Medulla oblongata (tissue), 1 donor: ENCODE measurements around the gene NR3C1.

Source experiments
- DNase-seq: peaks from one replicate; pipeline ENCODE4 v3.0.0-alpha.2; 2015; ENCODE audit errors: extremely low spot score

Gene NR3C1

DNA sequence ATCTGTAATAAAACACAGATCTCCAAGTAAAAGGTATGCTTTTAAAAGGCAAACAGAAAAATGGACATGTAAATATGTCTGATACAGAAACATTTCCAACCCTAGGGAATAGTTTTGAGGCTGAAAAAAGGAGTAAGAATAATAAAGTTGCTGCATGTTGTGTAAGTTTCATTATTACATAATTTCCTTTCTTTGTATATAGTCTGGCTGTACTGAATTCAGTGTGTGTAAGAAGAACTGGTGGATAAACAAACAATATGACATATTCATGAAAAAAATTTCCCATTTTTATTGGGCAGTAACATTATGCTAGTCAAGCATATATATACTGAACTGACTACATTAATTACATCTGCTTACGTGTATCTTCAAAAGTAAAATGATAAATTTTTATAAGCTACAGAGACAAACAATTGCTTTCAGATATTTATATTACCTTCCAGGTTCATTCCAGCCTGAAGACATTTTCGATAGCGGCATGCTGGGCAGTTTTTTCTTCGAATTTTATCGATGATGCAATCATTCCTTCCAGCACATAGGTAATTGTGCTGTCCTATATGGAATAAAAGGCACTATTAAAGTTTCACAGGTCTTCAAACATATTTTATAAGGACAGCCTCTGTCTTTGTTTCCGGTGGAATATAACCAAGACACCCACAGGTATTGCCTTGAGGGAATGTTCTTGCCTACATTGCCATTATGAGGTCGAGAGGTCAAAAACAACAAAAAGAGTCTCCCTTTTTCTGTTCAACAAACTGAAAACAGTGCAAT, 93.6 kb downstream of the NR3C1 start:
- no peak for DNase-seq

DNA sequence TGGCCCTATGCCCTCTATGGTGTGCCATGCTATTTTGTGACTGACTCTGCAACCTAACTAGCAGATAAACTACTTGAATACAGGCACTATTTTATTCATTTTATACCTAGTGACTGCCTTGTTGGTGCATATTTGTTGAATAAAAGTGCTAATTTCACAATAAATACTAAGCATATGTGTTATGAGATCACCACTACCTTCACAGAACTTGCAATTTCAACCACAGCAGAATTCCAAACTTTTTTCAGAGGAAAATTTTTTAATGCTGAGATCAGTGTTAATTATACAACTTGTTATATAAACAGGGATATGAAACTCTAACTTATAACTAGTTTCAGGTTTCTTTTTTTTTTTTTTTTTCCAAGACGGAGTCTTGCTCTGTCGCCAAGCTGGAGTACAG, 94.8 kb downstream of the NR3C1 start:
- DNase-seq = no peak

DNA sequence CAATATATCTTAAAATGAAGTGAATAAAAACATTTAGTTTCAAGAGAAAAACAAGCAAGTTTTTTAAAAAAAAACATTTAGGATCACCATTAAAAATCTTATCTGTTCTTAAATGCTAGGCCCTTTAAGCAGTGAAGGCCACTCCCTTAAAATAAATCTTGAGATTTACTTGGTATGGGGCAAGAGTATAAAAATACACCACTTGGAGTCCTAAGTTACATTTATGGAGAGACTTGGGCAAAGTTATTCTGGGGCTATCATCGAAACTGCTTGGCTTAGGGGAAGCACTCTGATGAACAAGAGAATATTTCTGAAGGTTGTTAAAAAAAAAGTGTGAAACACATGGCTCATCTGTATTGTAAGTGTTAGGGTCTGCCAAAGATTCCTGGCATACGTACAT, 97.4 kb downstream of the NR3C1 start:
- no peak for DNase-seq

DNA sequence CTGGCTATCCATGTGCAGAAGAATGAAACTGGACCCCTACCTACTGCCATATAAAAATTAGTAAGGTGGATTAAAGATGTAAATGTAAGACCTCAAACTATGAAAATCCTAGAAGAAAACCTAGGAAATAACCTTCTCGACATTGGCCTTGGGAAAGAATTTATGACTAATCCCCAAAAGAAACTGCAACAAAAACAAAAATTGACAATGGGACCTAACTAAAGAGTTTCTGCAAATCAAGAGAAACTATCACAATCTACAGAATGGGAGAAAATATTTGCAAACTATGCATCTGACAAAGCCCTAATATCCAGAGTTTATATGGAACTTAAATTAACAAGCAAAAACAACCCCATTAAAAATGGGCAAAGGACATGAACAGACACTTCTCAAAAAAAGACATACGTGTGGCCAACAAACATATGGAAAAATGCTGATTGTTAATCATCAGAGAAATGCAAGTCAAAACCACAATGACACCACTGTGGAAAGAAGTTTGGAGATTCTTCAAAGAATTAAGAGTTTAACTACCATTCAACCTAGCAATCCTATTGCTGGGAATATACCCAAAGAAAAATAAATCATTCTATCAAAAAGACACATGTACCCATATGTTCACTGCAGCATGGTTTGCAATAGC, 98.5 kb downstream of the NR3C1 start:
- no peak for DNase-seq

DNA sequence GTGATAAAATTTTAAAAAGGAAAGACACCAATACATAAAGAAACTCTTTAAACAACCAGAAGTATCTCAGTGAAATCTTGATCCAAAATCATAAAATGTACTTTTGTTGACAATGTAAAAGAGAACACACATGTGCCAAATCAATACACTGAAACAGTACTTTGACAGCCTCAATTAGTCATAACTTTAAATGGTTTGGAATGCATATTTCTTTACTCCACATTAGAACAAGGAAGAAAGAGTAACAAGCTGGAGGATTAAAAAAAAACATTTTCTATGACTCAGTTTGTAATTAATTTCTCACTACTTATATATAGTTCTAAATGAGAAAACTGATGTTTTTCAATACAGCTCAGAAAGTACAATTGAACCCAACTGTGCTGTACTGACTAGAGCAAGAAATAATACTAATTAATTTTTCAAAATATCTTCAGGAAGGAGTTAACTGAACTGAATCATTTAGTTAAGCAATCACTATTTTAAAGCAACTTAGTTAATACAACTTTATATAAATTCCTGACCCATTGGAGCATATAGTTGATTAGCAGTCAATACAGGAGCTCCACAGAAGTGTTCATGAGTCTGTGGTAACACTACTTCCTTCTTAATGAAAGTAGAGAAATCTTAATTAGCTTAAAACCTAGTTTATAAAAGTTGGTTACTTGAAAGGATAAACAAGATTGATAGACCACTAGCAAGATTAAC, 101.0 kb downstream of the NR3C1 start:
- no peak for DNase-seq

DNA sequence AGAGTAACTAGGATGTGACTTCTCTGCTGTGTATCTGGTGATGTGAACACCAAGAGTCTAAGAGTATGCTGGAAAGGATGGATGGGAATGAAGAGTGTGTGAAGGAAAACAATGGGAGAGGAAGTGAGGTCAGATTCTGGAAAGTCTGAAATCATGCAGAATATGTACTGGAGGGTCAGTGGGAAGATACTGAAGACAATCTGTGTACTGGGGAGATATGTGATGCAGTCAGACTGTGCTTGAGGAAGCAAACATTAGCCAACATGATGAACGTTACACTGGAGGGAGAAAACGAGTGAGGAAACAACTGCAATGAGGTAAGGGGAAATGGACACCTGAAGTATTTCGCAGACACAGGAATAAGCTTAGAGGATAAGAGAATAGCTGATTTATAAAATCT, 105.7 kb downstream of the NR3C1 start:
- DNase-seq = no peak

DNA sequence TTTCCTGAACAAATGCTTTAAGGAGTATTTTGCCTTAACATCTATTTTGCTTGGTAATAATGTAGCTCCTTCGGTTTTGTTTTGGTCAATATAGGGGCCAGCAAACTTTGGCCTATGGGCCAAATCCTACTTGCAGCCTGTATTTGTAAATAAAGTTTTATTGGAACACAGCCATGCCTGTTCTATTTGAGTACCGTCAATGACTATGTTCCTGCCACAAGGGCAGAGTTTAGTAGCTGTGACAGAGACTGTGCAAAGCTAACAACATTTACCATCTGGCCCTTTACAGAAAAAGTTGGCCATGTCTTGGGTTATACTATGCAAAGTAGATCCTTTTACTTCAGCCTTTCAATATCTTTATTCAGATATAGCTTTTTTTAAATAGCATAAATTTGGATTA, 113.4 kb downstream of the NR3C1 start:
- no peak for DNase-seq

DNA sequence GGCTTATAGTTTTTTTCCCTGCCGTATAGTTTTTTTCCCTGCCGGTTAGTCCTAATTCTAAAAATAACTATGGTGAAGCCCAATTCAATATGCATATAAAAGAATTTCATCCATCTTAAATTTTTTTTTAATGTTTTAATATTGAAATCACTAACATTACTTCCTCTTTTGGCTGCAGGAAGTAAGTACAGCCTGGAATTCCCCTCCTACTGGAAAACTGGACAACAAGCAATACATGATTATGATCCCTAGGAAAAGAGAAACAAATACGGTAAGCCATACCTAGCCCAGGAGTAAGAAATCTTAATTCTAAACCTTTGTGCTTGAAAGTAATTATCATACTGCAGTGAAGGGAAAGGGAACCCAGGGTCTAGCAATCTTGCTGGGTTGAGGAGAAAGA, 119.0 kb downstream of the NR3C1 start:
- no peak for DNase-seq

DNA sequence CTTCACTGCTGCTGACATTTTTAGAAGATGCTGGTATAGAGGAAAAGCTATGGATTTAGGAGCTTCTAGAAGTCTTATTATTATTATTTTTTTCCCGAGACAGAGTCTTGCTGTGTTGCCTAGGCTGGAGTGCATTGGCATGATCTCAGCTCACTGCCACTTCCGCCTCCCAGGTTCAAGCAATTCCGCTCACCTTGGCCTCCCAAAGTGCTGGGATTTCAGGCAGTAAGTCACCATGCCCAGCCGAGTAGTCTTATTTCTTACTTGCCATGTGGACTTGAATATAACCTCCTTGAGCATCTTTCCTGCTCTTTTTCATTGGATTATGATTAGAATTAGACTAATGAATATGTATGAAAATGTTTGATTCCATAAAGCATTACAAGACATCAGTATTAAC, 119.5 kb downstream of the NR3C1 start:
- DNase-seq = no peak

DNA sequence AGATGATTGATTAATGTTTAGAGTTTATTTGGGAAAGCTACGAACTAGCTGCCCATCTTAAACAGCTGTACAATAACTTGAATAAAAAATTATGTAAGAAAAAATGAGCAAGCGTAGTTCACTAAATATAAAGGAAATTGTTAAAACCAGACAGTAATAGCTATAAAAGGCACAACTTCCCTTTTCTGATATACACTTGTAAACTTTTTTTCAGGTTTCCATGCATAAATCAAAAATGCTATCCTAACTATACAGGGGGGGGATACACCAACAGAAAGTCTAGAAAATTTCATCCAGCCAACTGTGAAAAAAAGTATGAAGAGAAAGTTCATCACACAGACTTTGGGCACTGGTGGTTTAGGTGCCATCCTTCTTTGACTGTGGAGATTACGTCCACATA, 122.3 kb downstream of the NR3C1 start:
- no peak for DNase-seq

DNA sequence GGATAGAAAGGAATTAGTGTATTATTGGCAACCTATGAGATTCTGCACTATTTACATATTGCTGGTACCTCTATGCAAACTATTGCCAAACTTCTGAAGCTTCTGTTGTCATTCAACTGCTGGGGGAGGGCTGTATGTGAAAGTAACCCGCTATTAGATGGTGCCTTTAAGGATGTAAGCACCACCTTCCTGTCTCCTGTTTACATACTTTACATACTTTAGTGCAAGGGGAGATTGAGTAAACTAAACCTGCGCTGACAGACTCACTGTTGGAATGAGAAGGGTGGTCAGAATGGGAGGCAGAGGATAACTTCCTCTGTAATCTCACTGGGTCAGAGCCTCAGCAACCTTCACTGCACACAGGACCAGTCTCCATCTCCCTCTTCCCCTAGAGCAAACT, 123.8 kb downstream of the NR3C1 start:
- DNase-seq = no peak

DNA sequence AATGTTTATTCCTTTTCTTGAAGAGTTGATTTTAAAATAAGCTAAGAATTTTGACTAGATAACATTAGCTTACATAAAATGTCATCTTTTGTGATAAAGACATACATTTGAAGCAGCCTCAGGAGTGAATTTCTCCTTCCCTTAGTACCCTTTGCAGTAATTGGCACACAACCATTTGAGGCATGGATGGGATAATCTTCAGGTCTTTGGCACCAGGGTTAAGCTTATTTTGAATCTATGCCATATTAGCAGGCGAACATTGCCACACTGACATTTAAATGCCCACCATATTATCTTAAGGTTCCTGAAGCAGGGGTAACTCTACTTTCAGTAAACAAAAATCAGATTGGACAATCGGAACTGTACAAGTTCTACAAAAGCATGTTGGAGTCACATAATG, 126.0 kb downstream of the NR3C1 start:
- DNase-seq = no peak

DNA sequence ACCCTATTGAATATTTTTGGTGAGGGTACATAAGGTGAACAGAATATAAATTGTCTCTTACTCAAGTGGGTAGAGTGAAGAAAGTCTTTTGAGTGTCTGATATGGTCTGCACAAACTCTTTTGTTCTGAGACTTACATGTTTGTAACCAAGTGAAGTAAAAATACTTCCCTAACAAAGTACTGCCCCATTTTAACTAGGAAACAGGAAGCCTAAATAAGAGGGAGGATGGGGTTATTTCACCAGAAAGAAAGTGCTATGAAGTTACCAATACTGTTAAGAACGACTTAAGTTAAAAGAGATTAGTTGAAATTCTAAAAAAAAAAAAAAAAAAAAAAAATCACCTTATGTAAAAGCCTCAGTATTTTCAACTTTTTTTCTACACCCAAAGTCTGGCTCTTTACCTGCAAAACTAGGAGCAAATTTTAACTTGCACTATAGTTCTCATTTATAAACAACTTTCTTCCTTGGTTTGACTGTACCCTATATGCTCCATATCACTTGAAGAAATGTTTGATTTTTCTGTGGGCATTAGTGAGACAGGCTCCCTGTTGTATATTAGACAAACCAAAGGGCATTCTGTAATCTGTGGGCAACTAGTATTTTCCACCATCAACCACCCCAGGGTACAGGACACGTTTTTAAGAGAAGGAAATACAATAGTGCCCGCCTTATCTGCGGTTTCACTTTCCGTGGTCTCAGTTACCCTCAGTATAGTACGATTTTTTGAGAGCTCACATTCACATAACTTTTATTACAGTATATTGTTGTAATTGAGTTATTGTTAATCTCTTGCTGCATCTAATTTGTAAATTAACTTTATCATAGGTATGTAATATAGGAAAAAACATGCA, 127.7 kb downstream of the NR3C1 start:
- no peak for DNase-seq

DNA sequence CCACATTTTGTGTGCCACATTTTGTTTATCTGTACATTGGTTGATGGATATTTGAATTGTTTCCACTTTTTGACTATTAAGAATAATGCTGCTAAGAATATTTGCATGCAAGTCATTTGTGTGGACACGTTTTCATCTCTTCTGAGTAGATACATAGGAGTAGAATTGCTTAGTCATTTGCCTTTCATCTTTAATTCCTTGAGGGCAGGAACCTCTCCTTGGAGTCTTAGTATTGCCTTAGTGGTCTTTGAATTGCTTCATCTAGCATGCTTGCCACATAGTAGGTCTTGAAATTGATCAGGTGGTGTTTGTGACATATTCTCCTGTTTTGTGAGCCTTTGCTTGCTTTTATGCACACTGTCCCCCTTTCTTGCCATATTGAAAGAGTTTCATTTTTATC, 128.5 kb downstream of the NR3C1 start:
- no peak for DNase-seq

DNA sequence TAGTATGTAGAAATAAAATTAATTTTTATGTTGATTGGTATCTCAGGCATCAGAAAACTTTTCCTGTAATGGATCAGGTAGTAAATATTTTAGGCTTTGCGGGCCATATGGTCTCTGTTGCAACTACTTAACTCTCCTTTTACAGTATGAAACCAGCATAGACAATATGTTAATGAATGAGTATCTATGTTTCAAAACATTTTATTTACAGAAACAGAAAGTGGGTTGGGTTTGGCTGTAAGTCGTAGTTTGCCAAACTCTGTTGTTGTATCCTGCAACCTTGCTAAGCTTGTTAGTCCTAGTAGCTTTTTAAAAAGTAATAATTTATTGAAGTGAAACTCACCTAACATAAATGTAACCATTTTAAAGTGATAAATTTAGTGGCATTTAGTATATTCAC, 132.1 kb downstream of the NR3C1 start:
- no peak for DNase-seq

DNA sequence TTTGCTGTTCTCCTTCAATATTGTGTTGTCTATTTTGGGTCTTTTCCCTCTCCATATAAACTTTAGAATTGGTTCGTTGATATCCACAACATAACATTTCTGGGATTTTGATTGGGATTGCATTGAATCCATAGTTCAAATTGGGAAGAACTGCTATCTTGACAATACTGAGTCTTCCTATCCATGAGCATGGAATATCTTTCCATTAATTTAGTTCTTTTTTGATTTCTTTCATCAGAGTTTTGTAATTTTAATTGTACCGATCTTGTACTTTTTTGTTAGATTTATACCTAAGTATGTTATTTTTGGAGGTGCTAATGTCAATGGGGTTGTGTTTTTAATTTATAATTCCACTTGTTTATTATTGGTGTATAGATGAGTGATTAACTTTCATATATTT, 135.1 kb downstream of the NR3C1 start:
- no peak for DNase-seq

DNA sequence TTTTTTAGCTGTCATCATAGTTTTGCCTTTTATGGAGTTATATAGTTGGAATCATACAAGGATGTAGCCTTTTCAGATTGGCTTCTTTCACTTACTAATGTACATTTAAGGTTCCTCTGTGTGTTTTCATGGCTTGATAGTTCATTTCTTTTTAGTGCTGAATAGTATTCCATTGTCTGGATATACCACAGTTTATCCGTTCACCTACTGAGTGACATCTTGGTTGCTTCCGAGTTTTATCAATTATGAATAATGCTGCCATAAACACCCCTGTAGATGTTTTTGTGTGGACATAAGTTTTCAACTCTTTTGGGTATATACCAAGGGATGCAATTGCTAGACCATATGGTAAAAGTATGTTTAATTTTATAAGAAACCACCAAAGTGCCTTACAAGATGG, 136.3 kb downstream of the NR3C1 start:
- no peak for DNase-seq

DNA sequence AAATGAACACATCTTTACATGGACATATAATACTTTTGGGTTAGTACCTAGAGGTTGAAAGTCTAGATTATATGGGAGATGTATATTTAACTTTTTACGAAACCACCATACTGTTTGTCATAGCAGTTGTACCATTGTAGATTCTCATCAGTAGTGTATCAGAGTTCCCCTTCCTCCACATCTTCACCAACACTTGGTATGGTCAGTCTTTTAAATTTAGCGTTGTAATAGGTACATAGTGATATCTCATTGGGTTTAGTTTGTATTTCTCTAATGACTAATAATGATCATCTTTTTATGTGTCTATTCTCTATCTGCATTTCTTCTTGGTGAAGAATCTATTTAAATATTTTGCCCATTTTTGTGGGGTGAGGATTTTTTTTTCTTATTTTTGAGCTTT, 137.5 kb downstream of the NR3C1 start:
- no peak for DNase-seq

DNA sequence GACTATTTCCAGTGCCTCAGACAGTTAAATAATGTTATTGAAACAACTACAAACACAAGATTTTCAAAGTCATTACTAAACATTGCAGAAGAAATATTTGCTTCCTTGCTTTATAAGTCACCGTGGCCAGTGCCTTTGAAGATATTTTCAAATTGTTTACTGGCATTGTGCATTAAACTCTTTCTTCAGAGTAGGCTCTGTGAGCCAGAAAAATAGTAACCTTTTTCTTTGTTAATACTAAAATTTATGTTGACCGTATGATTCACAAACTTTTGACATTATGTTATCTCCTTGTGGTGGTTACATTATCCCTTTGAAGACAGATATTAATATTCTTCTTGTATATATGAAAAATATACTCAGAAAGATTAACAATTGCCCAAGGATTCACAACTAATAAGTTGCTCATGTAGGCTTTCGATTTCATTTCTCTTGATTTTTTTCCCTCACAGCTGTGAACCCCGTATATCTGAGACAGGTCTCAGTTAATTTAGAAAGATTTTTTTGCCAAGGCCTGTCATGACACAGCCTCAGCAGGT, 140.1 kb downstream of the NR3C1 start:
- DNase-seq = no peak

DNA sequence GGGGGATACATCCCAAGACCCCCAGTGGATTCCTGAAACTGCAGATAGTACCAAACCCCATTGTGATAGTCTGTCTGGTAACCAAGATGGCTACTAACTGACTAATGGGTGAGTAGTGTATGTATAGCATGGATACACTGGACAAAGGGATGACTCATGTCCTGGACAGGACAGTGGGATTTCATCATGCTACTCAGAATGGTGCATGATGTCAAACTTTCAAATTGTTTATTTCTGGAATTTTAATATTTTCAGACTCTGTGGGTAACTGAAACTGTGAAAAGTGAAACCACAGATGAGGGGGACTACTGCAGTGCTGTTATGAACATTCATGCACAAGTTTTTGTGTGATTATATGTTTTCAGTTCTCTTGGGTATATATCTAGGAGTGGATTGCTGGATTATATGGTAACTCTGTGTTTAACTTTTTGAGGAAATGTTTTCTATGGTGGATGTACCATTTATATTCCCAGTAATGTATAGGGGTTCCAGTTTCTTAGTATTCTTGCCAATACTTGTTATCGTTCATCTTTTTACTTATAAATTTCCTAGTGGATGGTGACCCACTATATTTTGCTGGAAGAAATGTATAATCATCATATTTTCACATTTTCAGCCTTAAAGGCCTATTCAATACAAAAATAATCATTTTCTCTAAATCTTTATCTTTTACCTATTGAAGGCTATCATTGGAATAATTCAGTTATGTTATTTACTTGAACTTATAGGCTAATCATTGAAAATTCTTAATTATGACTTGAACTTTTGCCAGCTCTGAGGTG, 140.9 kb downstream of the NR3C1 start:
- no peak for DNase-seq

DNA sequence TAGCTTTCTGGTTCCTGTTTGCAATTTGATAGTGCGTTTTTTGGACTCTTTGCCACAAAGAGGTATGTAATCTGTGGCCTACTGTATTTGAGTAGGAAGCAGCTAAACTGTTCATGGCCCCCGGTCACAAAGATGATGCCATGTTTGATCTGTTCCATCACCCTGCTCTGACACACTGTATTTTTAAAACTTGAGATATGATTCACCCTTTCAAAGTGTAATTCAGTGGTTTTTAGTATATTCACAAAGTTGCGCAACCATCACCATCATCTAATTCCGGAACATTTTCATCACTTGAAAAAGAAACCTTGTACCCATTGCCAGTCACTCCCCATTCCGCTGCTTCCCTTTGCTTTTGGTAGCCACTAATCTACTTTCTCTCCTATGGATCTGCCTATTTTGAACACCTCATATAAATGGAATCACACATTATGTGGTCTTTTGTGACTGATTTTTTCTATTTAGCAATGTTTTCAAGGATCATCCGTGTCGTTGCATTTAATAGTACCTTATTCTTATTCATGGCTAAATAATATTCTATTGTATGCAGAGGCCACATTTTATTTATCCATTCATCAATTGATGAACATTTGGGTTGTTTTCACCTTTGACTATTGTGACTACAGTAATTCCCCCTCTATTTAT, 141.6 kb downstream of the NR3C1 start:
- no peak for DNase-seq
